Natural killer cell (primary cell): ENCODE measurements around the gene EPHB1. TPM values are rescaled to one million over a fixed set of nuclear protein-coding genes. Genes with fewer than 3 reads are reported as not detected.

Experiments used
- ATAC-seq, 3 donors: fragments of 150-1000 bp in 2 of 3; fragments of 200-7000 bp in 1 of 3; cut with Tn5 transposase; 1 replicate in 1 of 3; 2 replicates in 2 of 3; pipeline ENCODE4 v1.10.0; 2021; ENCODE audit warnings: mild to moderate bottlenecking in 2 of 3, moderate library complexity in 2 of 3
- DNase-seq, 2 donors: peaks; one replicate each; pipeline versions ENCODE4 v3.0.0 to v3.0.0-alpha.2; 2013 to 2021; ENCODE audit warnings: mixed read lengths in 1 of 2
- H3K27ac ChIP-seq: one replicate; pipeline ENCODE4 v1.5.1; 2013; ENCODE audit warnings: mild to moderate bottlenecking, low read length
- H3K27me3 ChIP-seq: one replicate; pipeline ENCODE4 v1.6.1; 2013; ENCODE audit warnings: low read length; ENCODE audit not compliant: control insufficient read depth, insufficient read depth
- H3K36me3 ChIP-seq: one replicate; pipeline ENCODE4 v1.6.1; 2013; ENCODE audit warnings: low read length; ENCODE audit not compliant: control insufficient read depth, insufficient read depth
- H3K4me1 ChIP-seq: one replicate; pipeline ENCODE4 v1.6.1; 2013; ENCODE audit warnings: low read length; ENCODE audit not compliant: control insufficient read depth, insufficient read depth
- H3K4me3 ChIP-seq: one replicate; pipeline ENCODE4 v1.5.1; 2013; ENCODE audit warnings: low read length
- H3K9me3 ChIP-seq: one replicate; pipeline ENCODE4 v1.6.1; 2013; ENCODE audit warnings: low read length; ENCODE audit not compliant: control insufficient read depth, insufficient read depth
- H3K27ac Mint-ChIP-seq, 2 donors: one replicate each; pipeline ENCODE4 v1.8.0; 2022; ENCODE audit warnings: mild to moderate bottlenecking in 2 of 2, mixed read lengths in 2 of 2, moderate library complexity in 1 of 2
- H3K27me3 Mint-ChIP-seq, 2 donors: one replicate each; pipeline ENCODE4 v1.8.0; 2022; ENCODE audit warnings: low read depth in 2 of 2, mixed read lengths in 2 of 2
- H3K36me3 Mint-ChIP-seq: one replicate; pipeline ENCODE4 v1.8.0; 2022; ENCODE audit warnings: mixed read lengths
- H3K4me1 Mint-ChIP-seq, 2 donors: one replicate each; pipeline ENCODE4 v1.8.0; 2022; ENCODE audit warnings: mixed read lengths in 2 of 2
- H3K4me3 Mint-ChIP-seq: one replicate; pipeline ENCODE4 v1.8.0; 2022; ENCODE audit warnings: mild to moderate bottlenecking, moderate library complexity, mixed read lengths
- H3K9me3 Mint-ChIP-seq, 2 donors: one replicate each; pipeline ENCODE4 v1.8.0; 2022; ENCODE audit warnings: mixed read lengths in 2 of 2
- CTCF ChIP-seq: fragments of 200-600 bp; IDR thresholded peaks from one replicate; pipeline ENCODE4 v1.8.0; 2022; ENCODE audit warnings: antibody characterized with exemption
- WGBS: methylation state at CpG from one replicate; pipeline ENCODE4 v1.1.7; 2013; ENCODE audit warnings: missing lambda C conversion rate; ENCODE audit not compliant: insufficient coverage; 5-methylcytosine and 5-hydroxymethylcytosine counted together
- intact Hi-C: fragments of 100-400 bp; cut with micrococcal nuclease; formaldehyde crosslinking; loops from one replicate; pipeline ENCODE4 v1.14.2; 2022
- total RNA-seq, 4 donors: library from RNA; stranded (reverse); fragments of 120-200 nt in 1 of 4; gene quantifications; one replicate each; pipeline versions ENCODE4 v1.2.3 to v1.2.4, GENCODE V29; 2013 to 2022

Gene EPHB1
- total RNA-seq, 3 donors from 2014 or later (not counting 1 experiment from before 2014, with no cell fraction given), result 0.60 TPM; not detected in 2

GRCh38 chr3:135085652-135086436 is 290.8 kb downstream of the EPHB1 start:
- Histone ChIP-seq H3K27ac (no peak overlapping the region), H3K36me3 (no peaks in the 10 kb centered on the region), H3K4me3 (no peak overlapping the region), H3K9me3 (no peaks in the 10 kb centered on the region), H3K27me3 (no peaks in the 10 kb centered on the region), H3K4me1 (no peaks in the 10 kb centered on the region)
- no peak for TF ChIP-seq CTCF
- no peaks in the 10 kb centered on the region for H3K36me3 Mint-ChIP-seq
- no peak overlapping the region for H3K4me3 Mint-ChIP-seq
- no peaks in the 10 kb centered on the region for H3K9me3 Mint-ChIP-seq
- DNase-seq, result no peak
- WGBS, result 67% methylated on average over 4 of the region's 6 CpGs
- intact Hi-C loops, result no loop called here
- ATAC-seq, result no peak
- H3K4me1 Mint-ChIP-seq, result no peaks in the 10 kb centered on the region
- no peak overlapping the region for H3K27ac Mint-ChIP-seq
- H3K27me3 Mint-ChIP-seq, result no peaks in the 10 kb centered on the region

DNA sequence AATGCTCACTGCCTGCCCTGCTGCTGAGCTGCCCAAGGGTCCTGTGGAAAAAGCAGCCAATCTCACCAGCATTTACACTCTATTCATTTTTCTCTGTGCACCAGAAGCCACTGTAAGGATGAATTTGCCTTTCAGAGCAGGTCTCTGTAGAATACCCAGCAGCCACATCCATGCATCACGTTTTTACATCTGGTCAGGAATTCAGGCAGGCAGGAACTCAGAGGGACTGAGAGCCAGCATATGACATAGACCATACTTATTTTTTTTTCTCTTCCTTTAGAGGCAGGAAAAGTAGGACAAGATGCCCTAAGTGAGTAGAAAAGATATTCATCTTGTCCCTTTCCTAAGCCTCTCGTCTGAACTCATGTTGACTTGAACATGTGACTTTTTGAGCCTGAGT is 292.7 kb downstream of the EPHB1 start:
- H3K4me1 Mint-ChIP-seq, result no peaks in the 10 kb centered on the region
- no peaks in the 10 kb centered on the region for H3K27me3 Mint-ChIP-seq
- H3K4me3 Mint-ChIP-seq, result no peak overlapping the region
- no peak overlapping the region for H3K27ac ChIP-seq
- H3K36me3 ChIP-seq, result no peaks in the 10 kb centered on the region
- intact Hi-C loops, result no loop called here
- H3K36me3 Mint-ChIP-seq, result no peaks in the 10 kb centered on the region
- no peak overlapping the region for H3K4me3 ChIP-seq
- DNase-seq (no peak), ATAC-seq (no peak)
- 63% methylated on average over 2 of the region's 2 CpGs for WGBS
- H3K27me3 ChIP-seq, result no peaks in the 10 kb centered on the region
- H3K4me1 ChIP-seq, result no peaks in the 10 kb centered on the region
- TF ChIP-seq CTCF, result no peak
- H3K9me3 ChIP-seq, result no peaks in the 10 kb centered on the region
- no peak overlapping the region for H3K27ac Mint-ChIP-seq
- H3K9me3 Mint-ChIP-seq, result no peaks in the 10 kb centered on the region

DNA sequence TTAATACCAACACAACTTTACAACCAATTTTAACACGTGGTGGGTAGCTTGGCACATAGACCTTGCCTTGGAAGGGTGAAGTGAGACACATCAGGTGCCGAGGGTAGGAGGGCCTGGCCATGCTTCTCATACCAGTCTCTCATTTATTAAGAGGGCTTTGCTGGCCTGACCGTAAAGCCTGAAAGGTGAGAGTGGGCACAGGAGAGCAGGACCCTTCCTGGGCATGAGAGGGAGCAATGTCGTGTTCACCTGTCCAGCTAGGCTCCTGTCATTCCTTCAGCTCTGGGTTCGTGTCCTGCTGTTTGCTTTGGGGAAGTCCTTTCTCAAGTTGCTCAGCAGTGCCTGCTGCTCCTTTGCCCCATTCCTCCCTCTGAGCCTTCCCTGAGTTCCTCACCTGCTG is 294.4 kb downstream of the EPHB1 start:
- H3K27ac Mint-ChIP-seq, result no peak overlapping the region
- intact Hi-C loops, result no loop called here
- Histone ChIP-seq H3K4me1 (no peaks in the 10 kb centered on the region), H3K27ac (no peak overlapping the region), H3K9me3 (no peaks in the 10 kb centered on the region), H3K36me3 (no peaks in the 10 kb centered on the region), H3K4me3 (no peak overlapping the region), H3K27me3 (no peaks in the 10 kb centered on the region)
- H3K36me3 Mint-ChIP-seq, result no peaks in the 10 kb centered on the region
- H3K4me3 Mint-ChIP-seq, result no peak overlapping the region
- no peaks in the 10 kb centered on the region for H3K4me1 Mint-ChIP-seq
- ATAC-seq (no peak), DNase-seq (no peak)
- 74% methylated on average over 5 of the region's 5 CpGs for WGBS
- no peaks in the 10 kb centered on the region for H3K27me3 Mint-ChIP-seq
- peaks cover 0 to under 1% of the 10 kb centered on the region in 2 donors for H3K9me3 Mint-ChIP-seq
- no peak for TF ChIP-seq CTCF
